HFFc6 (cell line): ENCODE results near the gene STRN3. TPM values are rescaled to one million over a fixed set of nuclear protein-coding genes. Genes with fewer than 3 reads are reported as not detected.

Experiments used
- DNase-seq: peaks from one replicate; pipeline ENCODE4 v3.0.0-alpha.2; 2018
- H3K27ac Mint-ChIP-seq: 2 replicates; pipeline ENCODE4 v1.8.0; 2020; ENCODE audit warnings: mild to moderate bottlenecking, mixed read lengths
- H3K27me3 Mint-ChIP-seq: 2 replicates; pipeline ENCODE4 v1.8.0; 2021; ENCODE audit warnings: mild to moderate bottlenecking, moderate library complexity, mixed read lengths; ENCODE audit not compliant: insufficient read depth
- H3K36me3 Mint-ChIP-seq: 2 replicates; pipeline ENCODE4 v1.8.0; 2021; ENCODE audit warnings: low read depth, mixed read lengths
- H3K4me1 Mint-ChIP-seq: 2 replicates; pipeline ENCODE4 v1.8.0; 2020; ENCODE audit warnings: low read depth, mixed read lengths
- H3K4me3 Mint-ChIP-seq: 2 replicates; pipeline ENCODE4 v1.8.0; 2020; ENCODE audit warnings: mild to moderate bottlenecking, moderate library complexity, mixed read lengths
- H3K9me3 Mint-ChIP-seq: 2 replicates; pipeline ENCODE4 v1.8.0; 2020; ENCODE audit warnings: mild to moderate bottlenecking, mixed read lengths
- total RNA-seq, 6 experiments: library from RNA; stranded (reverse); fragmentation: NEBNext Ultra II Directional; extraction: Animal tissue kit (Norgen Biotek cat#: 25700); gene quantifications; 2 replicates in 1 of 6; 3 replicates in 5 of 6; pipeline ENCODE4 v1.2.3, GENCODE V29; 2021
- TF ChIP-seq, protein P1 (sequence below): fragments of 200-600 bp; sonication (generic); IDR thresholded peaks from 2 replicates; pipeline ENCODE4 v1.5.0; 2021; ENCODE audit warnings: antibody characterized with exemption, mild to moderate bottlenecking

STRN3 gene
- total RNA-seq, 6 experiments from 2014 or later: 34.5 to 40.6 (median 38.6) TPM

GRCh38 chr14:31042300-31042699 is 16.1 kb upstream of the STRN3 start:
- Mint-ChIP-seq H3K9me3 (no peaks in the 10 kb centered on the region), H3K4me3 (no peak overlapping the region), H3K4me1 (peaks cover 16% of the 10 kb centered on the region), H3K27ac (no peak overlapping the region), H3K36me3 (no peaks in the 10 kb centered on the region; the same call in 1 of the 2 replicates), H3K27me3 (no peaks in the 10 kb centered on the region; the same call in 1 of the 2 replicates)
- TF ChIP-seq, protein P1, sequence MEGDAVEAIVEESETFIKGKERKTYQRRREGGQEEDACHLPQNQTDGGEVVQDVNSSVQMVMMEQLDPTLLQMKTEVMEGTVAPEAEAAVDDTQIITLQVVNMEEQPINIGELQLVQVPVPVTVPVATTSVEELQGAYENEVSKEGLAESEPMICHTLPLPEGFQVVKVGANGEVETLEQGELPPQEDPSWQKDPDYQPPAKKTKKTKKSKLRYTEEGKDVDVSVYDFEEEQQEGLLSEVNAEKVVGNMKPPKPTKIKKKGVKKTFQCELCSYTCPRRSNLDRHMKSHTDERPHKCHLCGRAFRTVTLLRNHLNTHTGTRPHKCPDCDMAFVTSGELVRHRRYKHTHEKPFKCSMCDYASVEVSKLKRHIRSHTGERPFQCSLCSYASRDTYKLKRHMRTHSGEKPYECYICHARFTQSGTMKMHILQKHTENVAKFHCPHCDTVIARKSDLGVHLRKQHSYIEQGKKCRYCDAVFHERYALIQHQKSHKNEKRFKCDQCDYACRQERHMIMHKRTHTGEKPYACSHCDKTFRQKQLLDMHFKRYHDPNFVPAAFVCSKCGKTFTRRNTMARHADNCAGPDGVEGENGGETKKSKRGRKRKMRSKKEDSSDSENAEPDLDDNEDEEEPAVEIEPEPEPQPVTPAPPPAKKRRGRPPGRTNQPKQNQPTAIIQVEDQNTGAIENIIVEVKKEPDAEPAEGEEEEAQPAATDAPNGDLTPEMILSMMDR: no peak
- DNase-seq: no peak

DNA sequence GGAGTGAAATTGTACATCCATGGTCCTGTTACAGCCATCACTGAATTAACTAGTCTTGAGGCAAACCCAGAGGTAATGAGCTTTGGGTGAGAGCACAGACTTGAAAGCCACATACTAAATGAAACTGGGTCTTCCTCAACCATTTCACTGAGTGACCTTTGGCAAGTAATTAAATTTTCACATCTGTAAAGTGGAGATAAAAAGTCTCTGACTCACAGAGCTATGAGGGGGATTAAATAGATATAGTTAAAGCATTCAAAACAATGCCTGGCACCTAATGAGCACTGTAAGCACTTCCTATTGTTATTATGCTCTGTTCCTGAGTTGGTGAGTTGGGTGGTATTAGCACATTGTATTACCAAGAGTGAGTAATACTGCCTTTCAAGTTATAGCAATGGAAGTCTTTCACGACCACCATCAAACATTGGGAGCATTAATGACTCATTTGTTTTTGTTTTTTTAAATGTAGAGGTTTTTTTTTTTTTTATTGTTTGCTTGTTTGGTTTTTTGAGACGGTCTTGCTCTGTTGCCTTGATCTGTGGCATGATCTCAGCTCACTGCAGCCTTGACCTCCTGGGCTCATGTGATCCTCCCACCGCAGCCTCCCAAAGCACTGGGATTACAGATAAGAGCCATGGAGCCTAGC is 12.5 kb upstream of the STRN3 start:
- Mint-ChIP-seq H3K36me3 (no peaks in the 10 kb centered on the region), H3K27ac (no peak overlapping the region), H3K4me1 (peaks cover 22% of the 10 kb centered on the region), H3K9me3 (no peaks in the 10 kb centered on the region), H3K27me3 (no peaks in the 10 kb centered on the region; the same call in 1 of the 2 replicates), H3K4me3 (no peak overlapping the region)
- TF ChIP-seq, protein P1: no peak
- DNase-seq: no peak

DNA sequence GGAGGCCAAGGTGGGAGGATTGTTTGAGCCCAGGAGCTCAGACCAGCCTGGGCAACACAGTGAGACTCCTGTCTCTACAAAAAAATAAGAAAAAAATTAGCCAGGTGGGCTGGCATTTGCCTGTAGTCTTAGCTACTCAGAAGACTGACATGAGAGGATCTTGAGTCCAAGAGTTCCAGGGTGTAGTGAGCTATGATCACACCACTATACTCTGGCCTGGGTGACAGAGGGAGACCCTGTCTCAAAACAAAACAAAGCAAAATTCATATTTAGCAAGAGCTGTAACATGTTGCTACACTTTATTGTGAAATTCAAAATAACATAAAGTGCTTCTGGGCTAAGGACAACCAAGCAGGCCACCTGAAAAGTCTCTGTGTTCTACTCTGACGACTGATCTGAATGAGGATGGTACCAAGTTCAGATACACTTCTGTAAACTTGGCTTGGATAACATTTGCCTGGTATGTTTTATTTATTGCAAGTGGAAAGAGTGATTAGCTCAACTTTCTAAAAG is 11.6 kb upstream of the STRN3 start:
- Mint-ChIP-seq H3K4me3 (no peak overlapping the region), H3K36me3 (no peaks in the 10 kb centered on the region), H3K27me3 (no peaks in the 10 kb centered on the region), H3K9me3 (no peaks in the 10 kb centered on the region), H3K27ac (no peak overlapping the region), H3K4me1 (peaks cover 23% of the 10 kb centered on the region)
- DNase-seq: no peak
- TF ChIP-seq, protein P1: no peak

GRCh38 chr14:31036552-31036951 is 10.4 kb upstream of the STRN3 start:
- H3K4me1 Mint-ChIP-seq: peaks cover 31% of the 10 kb centered on the region
- no peaks in the 10 kb centered on the region for H3K36me3 Mint-ChIP-seq
- TF ChIP-seq, protein P1: no peak
- H3K27me3 Mint-ChIP-seq: no peaks in the 10 kb centered on the region
- H3K9me3 Mint-ChIP-seq: no peaks in the 10 kb centered on the region
- no peak overlapping the region for H3K4me3 Mint-ChIP-seq
- no peak overlapping the region for H3K27ac Mint-ChIP-seq
- no peak for DNase-seq

DNA sequence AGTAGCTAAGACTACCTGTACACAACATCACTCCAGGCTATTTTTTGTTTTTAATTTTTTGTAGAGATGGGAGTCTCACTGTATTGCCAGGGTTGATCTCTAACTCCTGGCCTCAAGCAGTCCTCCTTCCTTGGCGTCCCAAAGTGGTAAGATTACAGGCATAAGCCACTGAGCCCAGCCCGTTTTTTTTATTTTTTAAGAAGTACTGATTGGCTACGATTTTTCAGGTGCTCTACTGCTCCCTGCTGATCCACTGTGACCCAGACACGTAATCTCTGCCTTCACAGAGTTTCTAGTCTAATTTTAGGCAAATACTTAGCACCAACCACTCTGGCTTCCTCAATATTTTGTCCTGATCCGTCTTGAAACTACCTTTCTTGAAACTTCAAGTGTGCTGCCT is 4.3 kb upstream of the STRN3 start:
- Mint-ChIP-seq H3K4me1 (peaks cover 44% of the 10 kb centered on the region), H3K36me3 (no peaks in the 10 kb centered on the region), H3K27me3 (no peaks in the 10 kb centered on the region; the same call in 1 of the 2 replicates), H3K9me3 (no peaks in the 10 kb centered on the region), H3K27ac (no peak overlapping the region), H3K4me3 (no peak overlapping the region)
- TF ChIP-seq, protein P1: no peak
- no peak for DNase-seq
